ENCODE data around the gene KMT5B. TPM values are rescaled to one million over a fixed set of nuclear protein-coding genes. Genes with fewer than 3 reads are reported as not detected.

Gene KMT5B
- total and polyA plus RNA-seq, 2 of the 4 experiments (the other 2 are of a cell fraction) = 11.2 to 13.4 TPM

GRCh38 chr11:68200639-68201038, 12.5 kb downstream of the KMT5B start:
- 80% methylated on average over 1 of the region's 3 CpGs; no CpG with 5 or more reads in 1 of the 2 experiments for WGBS, 2 experiments (ENCODE audit: extremely low coverage in 2 of 2, insufficient read length in 1 of 2)
- Histone ChIP-seq H3K4me1 (ENCODE audit: control insufficient read depth, insufficient read depth, low read length) (peaks cover 10% of the 10 kb centered on the region), H3K4me3 (ENCODE audit: insufficient read depth, low read depth, low read length) (no peak overlapping the region), H4K8ac (ENCODE audit: low read depth in 2 of 2, low read length in 2 of 2) (peak overlapping the region in 1 of 2 experiments; percentile 55; a peak in 2 of 4 replicates), H3K23ac (ENCODE audit: low read depth, low read length) (0 out of 2 replicates have a peak overlapping the region, but pooled peaks have one; percentile 25), H3K4ac (ENCODE audit: low read depth, low read length) (peak overlapping the region; percentile 67; the same call in 1 of the 2 replicates), H3K9me1 (ENCODE audit: insufficient read depth, low read length) (peaks cover 14% of the 10 kb centered on the region), H3K18ac (ENCODE audit: low read depth, low read length) (no peak overlapping the region), H2BK120ac (ENCODE audit: low read depth, low read length) (peak overlapping the region; percentile 68; the same call in 1 of the 2 replicates), H2AK5ac (ENCODE audit: low read depth, low read length) (no peak overlapping the region), H2BK15ac (ENCODE audit: low read depth, low read length) (no peak overlapping the region), H3K36me3 (ENCODE audit: control insufficient read depth, insufficient read depth, low read length) (no peaks in the 10 kb centered on the region), H3K9me3 (ENCODE audit: control insufficient read depth, insufficient read depth, low read length) (no peaks in the 10 kb centered on the region), H3K4me2 (ENCODE audit: low read depth, low read length) (no peak overlapping the region), H3K14ac (replicated peaks; ENCODE audit: low read depth, low read length) (no peak overlapping the region), H3K9ac (ENCODE audit: low read depth, low read length) (peak overlapping the region; percentile 51; the same call in 1 of the 2 replicates), H4K91ac (ENCODE audit: insufficient read depth, low read depth, low read length) (peak overlapping the region; percentile 33; the same call in 1 of the 2 replicates), H3K27me3 (ENCODE audit: control insufficient read depth, insufficient read depth, low read length) (no peaks in the 10 kb centered on the region), H3K79me1 (ENCODE audit: low read depth in 1 of 2, low read length in 2 of 2) (peaks cover 15 to 82% of the 10 kb centered on the region in 2 experiments), H4K5ac (ENCODE audit: low read depth, low read length) (no peak overlapping the region), H2AFZ (replicated peaks; ENCODE audit: low read length, poor library complexity) (no peak overlapping the region), H4K20me1 (ENCODE audit: insufficient read depth, low read length) (peaks cover 91% of the 10 kb centered on the region), H2BK20ac (ENCODE audit: low read depth, low read length) (no peak overlapping the region), H3K56ac (ENCODE audit: extremely low read depth, insufficient read depth, low read length) (no peak overlapping the region), H2AK9ac (replicated peaks; ENCODE audit: low read depth, low read length, poor library complexity) (no peak overlapping the region), H2BK5ac (ENCODE audit: low read depth, low read length, poor library complexity, severe bottlenecking) (no peak overlapping the region), H3K27ac (ENCODE audit: insufficient read depth, low read length) (no peak overlapping the region)
- no peak for TF ChIP-seq POLR2A (IDR thresholded peaks at IDR 0.05; ENCODE audit: low read depth, low read length)
- peak; percentile 96 for TF ChIP-seq CEBPB (IDR thresholded peaks at IDR 0.05; ENCODE audit: low read depth, low read length)
- no peak for TF ChIP-seq MAFK (IDR thresholded peaks at IDR 0.05; ENCODE audit: low read depth, low read length)
- dilution Hi-C loops (cut with HindIII; ENCODE audit: low sequenced_read_pairs, unreplicated experiment) (no loop called here), intact Hi-C loops (cut with micrococcal nuclease) (no loop called here), in situ Hi-C loops (cut with MboI; ENCODE audit: low sequenced_read_pairs) (no loop called here)
- ATAC-seq (ENCODE audit: low read depth) = peak; percentile 69
- POLR2A ChIA-PET (ENCODE audit: unreplicated experiment) = no interaction called here
- peak; percentile 81 for DNase-seq
- no TSS peak for BruUV-seq (replicated peaks)
- CTCF ChIA-PET = no interaction called here

Data from IMR-90 (cell line).